ENCODE results near the gene FBLN7.

DNA sequence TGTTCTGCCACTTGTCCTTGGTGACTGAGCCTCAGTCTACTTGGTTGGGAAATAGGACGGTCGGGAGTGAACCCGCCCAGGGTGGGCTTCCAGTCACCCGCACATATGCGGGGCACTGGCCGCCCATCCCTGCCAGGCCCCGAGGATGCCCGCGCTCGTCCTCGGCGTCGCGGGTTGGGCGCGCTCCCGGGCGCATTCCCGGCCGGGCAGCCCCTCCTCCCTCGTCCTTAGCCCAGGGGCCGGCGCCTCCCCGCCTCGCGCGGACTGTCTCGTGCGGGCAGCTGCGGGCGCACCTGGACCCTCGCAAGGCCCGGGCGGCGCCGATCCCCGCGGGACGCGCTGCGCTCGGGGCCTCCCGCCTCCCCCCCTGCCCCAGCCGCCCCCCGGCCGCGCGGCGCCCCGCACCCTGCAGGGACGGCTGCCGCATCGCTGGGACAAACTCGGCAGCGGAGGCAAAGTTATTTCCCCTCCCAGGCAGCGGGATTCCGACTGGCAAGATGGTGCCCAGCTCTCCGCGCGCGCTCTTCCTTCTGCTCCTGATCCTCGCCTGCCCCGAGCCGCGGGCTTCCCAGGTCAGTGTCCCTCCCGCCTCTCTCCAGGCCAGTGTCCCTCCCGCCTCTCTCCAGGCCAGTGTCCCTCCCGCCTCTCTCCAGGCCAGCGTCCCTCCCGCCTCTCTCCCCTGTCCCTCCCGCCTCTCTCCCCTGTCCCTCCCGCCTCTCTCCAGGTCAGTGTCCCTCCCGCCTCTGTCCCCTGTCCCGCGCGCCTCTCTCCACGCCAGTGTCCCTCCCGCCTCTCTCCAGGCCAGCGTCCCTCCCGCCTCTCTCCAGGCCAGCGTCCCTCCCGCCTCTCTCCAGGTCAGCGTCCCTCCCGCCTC, at the start of gene FBLN7:
- TF ChIP-seq, protein P1, sequence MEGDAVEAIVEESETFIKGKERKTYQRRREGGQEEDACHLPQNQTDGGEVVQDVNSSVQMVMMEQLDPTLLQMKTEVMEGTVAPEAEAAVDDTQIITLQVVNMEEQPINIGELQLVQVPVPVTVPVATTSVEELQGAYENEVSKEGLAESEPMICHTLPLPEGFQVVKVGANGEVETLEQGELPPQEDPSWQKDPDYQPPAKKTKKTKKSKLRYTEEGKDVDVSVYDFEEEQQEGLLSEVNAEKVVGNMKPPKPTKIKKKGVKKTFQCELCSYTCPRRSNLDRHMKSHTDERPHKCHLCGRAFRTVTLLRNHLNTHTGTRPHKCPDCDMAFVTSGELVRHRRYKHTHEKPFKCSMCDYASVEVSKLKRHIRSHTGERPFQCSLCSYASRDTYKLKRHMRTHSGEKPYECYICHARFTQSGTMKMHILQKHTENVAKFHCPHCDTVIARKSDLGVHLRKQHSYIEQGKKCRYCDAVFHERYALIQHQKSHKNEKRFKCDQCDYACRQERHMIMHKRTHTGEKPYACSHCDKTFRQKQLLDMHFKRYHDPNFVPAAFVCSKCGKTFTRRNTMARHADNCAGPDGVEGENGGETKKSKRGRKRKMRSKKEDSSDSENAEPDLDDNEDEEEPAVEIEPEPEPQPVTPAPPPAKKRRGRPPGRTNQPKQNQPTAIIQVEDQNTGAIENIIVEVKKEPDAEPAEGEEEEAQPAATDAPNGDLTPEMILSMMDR (IDR thresholded peaks at IDR 0.05) = no peak
- TF ChIP-seq ZFX (IDR thresholded peaks at IDR 0.05; ENCODE audit: borderline replicate concordance) = no peak

Data from 22Rv1 (cell line).